SK-N-SH (cell line): ENCODE data around the gene SHCBP1L. TPM values are rescaled to one million over a fixed set of nuclear protein-coding genes. Genes with fewer than 3 reads are reported as not detected.

Source experiments
- CTCF ChIA-PET: fragments of 300-600, 350-600 bp; formaldehyde crosslinking; extraction: SDS; loops from one replicate; lab custom pipeline; 2021; lab: Yijun Ruan, JAX
- POLR2A ChIA-PET: fragments of 350-600 bp; sonication (Branson Sonifier 250); formaldehyde crosslinking; extraction: SDS; loops from one replicate; lab custom pipeline; 2020; ENCODE audit warnings: antibody characterized with exemption, inconsistent platforms; lab: Yijun Ruan, JAX
- DNase-seq: peaks from one replicate; pipeline ENCODE4 v3.0.0; 2012
- H2AFZ ChIP-seq: fragments of 200-600 bp; sonication (generic); 2 replicates; pipeline ENCODE4 v1.8.1; 2016; ENCODE audit warnings: antibody characterized with exemption, mild to moderate bottlenecking, low read depth
- H3F3A ChIP-seq: fragments of 200-600 bp; sonication (generic); replicated peaks from 2 replicates; pipeline ENCODE3; 2016; ENCODE audit warnings: antibody characterized with exemption, mild to moderate bottlenecking; ENCODE audit not compliant: insufficient read depth
- H3K27ac ChIP-seq, 2 experiments: fragments of 200-500 bp in 1 of 2; fragments of 200-600 bp in 1 of 2; sonication (Bioruptor generic) in 1 of 2; sonication (generic), shearing (Covaris generic) in 1 of 2; 2 replicates each; pipeline versions ENCODE4 v1.5.1 to v1.6.1; 2014 to 2016; ENCODE audit warnings: low read depth in 2 of 2, inconsistent platforms in 1 of 2, low read length in 1 of 2, mild to moderate bottlenecking in 1 of 2, mixed read lengths in 1 of 2
- H3K27me3 ChIP-seq: fragments of 200-600 bp; sonication (generic), shearing (Covaris generic); 2 replicates; pipeline ENCODE4 v1.6.1; 2016; ENCODE audit warnings: mixed run types; ENCODE audit not compliant: insufficient read depth
- H3K36me3 ChIP-seq, 2 experiments: fragments of 200-500 bp in 1 of 2; fragments of 200-600 bp in 1 of 2; sonication (Bioruptor generic) in 1 of 2; sonication (generic) in 1 of 2; replicated peaks in 1 of 2; 2 replicates each; pipeline versions ENCODE3 to v1.5.1; 2014 to 2016; ENCODE audit warnings: low read length in 1 of 2, mild to moderate bottlenecking in 1 of 2; ENCODE audit not compliant: insufficient read depth in 2 of 2, control insufficient read depth in 1 of 2
- H3K4me1 ChIP-seq, 2 experiments: fragments of 200-500 bp in 1 of 2; fragments of 200-600 bp in 1 of 2; sonication (Bioruptor generic) in 1 of 2; sonication (generic), shearing (Covaris generic) in 1 of 2; 2 replicates each; pipeline versions ENCODE4 v1.5.1 to v1.6.1; 2014 to 2016; ENCODE audit warnings: low read depth in 1 of 2, low read length in 1 of 2, mixed run types in 1 of 2; ENCODE audit not compliant: insufficient read depth in 2 of 2, control insufficient read depth in 1 of 2
- H3K4me2 ChIP-seq: fragments of 200-600 bp; sonication (generic), shearing (Covaris generic); 2 replicates; pipeline ENCODE4 v1.6.1; 2017; ENCODE audit warnings: mixed run types
- H3K4me3 ChIP-seq, 2 experiments: fragments of 200-500 bp in 1 of 2; fragments of 200-600 bp in 1 of 2; sonication (Bioruptor generic) in 1 of 2; sonication (generic), shearing (Covaris generic) in 1 of 2; 2 replicates each; pipeline versions ENCODE4 v1.5.1 to v1.8.1; 2014 to 2016; ENCODE audit warnings: low read depth in 2 of 2, inconsistent platforms in 1 of 2, low read length in 1 of 2, mild to moderate bottlenecking in 1 of 2, mixed read lengths in 1 of 2, moderate library complexity in 1 of 2
- H3K79me2 ChIP-seq: fragments of 200-600 bp; sonication (generic); 2 replicates; pipeline ENCODE4 v1.8.1; 2017; ENCODE audit warnings: mild to moderate bottlenecking; ENCODE audit not compliant: insufficient read depth
- H3K9ac ChIP-seq: fragments of 200-600 bp; sonication (generic); 2 replicates; pipeline ENCODE4 v1.6.1; 2017; ENCODE audit warnings: mixed run types
- H3K9me2 ChIP-seq: fragments of 200-600 bp; sonication (generic); 2 replicates; pipeline ENCODE4 v1.6.1; 2017; ENCODE audit warnings: mixed run types
- H3K9me3 ChIP-seq: fragments of 200-600 bp; sonication (generic); 2 replicates; pipeline ENCODE4 v1.6.1; 2017; ENCODE audit warnings: mixed run types, mild to moderate bottlenecking, moderate library complexity
- H4K20me1 ChIP-seq: fragments of 200-600 bp; sonication (generic); 2 replicates; pipeline ENCODE4 v1.6.1; 2017; ENCODE audit warnings: mild to moderate bottlenecking, mixed run types; ENCODE audit not compliant: insufficient read depth
- FOXJ3 ChIP-seq: sonication (generic); formaldehyde crosslinking; IDR thresholded peaks from 2 replicates; pipeline ENCODE4 v1.5.1; 2020; ENCODE audit warnings: mild to moderate bottlenecking, missing genetic modification reagents
- JUND ChIP-seq: IDR thresholded peaks from 2 replicates; pipeline ENCODE4 v1.4.0; 2012
- MXI1 ChIP-seq: IDR thresholded peaks from 2 replicates; pipeline ENCODE4 v1.6.1; 2012; ENCODE audit warnings: mild to moderate bottlenecking, low read depth, low read length, improper control_type of control experiment
- NFIC ChIP-seq: IDR thresholded peaks from 2 replicates; pipeline ENCODE4 v1.4.0; 2012; ENCODE audit warnings: borderline replicate concordance
- NRF1 ChIP-seq: IDR thresholded peaks from 2 replicates; pipeline ENCODE4 v1.6.1; 2012; ENCODE audit warnings: low read depth, mild to moderate bottlenecking, low read length
- POLR2AphosphoS5 ChIP-seq: IDR thresholded peaks from 2 replicates; pipeline ENCODE4 v1.6.1; 2012; ENCODE audit warnings: low read depth, low read length
- RCOR1 ChIP-seq: fragments of 150-350 bp; IDR thresholded peaks from 2 replicates; pipeline ENCODE4 v1.6.1; 2017; ENCODE audit warnings: antibody characterized with exemption, low read length
- RFX5 ChIP-seq: IDR thresholded peaks from 2 replicates; pipeline ENCODE4 v1.6.1; 2012; ENCODE audit warnings: mild to moderate bottlenecking, improper control_type of control experiment, low read length
- RXRA ChIP-seq: IDR thresholded peaks from 2 replicates; pipeline ENCODE4 v1.4.0; 2012; ENCODE audit warnings: low read depth, mild to moderate bottlenecking, borderline replicate concordance
- SMC3 ChIP-seq: IDR thresholded peaks from 2 replicates; pipeline ENCODE4 v1.6.1; 2012; ENCODE audit warnings: low read depth, low read length, improper control_type of control experiment
- TCF12 ChIP-seq: IDR thresholded peaks from 2 replicates; pipeline ENCODE4 v1.4.0; 2012
- TEAD4 ChIP-seq: IDR thresholded peaks from 2 replicates; pipeline ENCODE4 v1.4.0; 2012; ENCODE audit warnings: mild to moderate bottlenecking, borderline replicate concordance; ENCODE audit not compliant: insufficient read depth
- WGBS: methylation state at CpG from one replicate; pipeline ENCODE4 v1.1.6; 2017; ENCODE audit warnings: low lambda C conversion rate; 5-methylcytosine and 5-hydroxymethylcytosine counted together
- polyA plus RNA-seq, 3 experiments: library from polyadenylated mRNA; depleted of rRNA; stranded (reverse); fragments of >200 nt; gene quantifications; 2 replicates each; pipeline ENCODE4 v1.2.3, GENCODE V29; 2012
- TF ChIP-seq, protein P1 (sequence below): fragments of 150-350 bp; IDR thresholded peaks from 2 replicates; pipeline ENCODE4 v1.6.1; 2017; ENCODE audit warnings: antibody characterized with exemption, low read length, low read depth, borderline replicate concordance
- TF ChIP-seq, protein P2 (sequence below): IDR thresholded peaks from 2 replicates; pipeline ENCODE4 v1.6.1; 2012; ENCODE audit warnings: mild to moderate bottlenecking, low read depth, low read length, moderate library complexity
- TF ChIP-seq, protein P3 (sequence below): fragments of 200-600 bp; sonication (generic); IDR thresholded peaks from 2 replicates; pipeline ENCODE4 v1.6.1; 2017; ENCODE audit warnings: antibody characterized with exemption, mild to moderate bottlenecking, moderate library complexity

The SHCBP1L gene
- polyA plus RNA-seq, 1 of the 3 experiments (the other 2 are of a cell fraction) = not detected

DNA sequence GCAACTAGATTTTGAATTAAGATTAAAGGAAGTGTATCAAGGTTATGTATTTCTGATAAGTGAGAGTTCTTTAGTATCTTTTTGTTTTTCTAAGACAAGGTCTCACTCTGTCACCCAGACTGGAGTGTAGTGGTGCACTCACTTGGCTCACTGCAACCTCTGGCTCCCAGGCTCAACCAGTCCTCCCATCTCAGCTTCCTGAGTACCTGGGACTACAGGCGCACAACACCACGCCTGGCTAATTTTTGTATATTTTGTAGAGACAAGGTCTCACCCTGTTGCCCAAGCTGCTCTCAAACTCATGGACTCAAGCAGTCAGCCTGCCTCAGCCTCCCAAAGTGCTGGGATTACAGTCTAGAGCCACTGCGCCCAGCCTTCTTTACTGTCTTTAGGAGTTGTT is 80.1 kb downstream of the SHCBP1L start:
- CTCF ChIA-PET = no interaction called here
- Histone ChIP-seq H2AFZ (no peak overlapping the region), H4K20me1 (no peaks in the 10 kb centered on the region), H3K27ac (no peak overlapping the region), H3K4me3 (no peak overlapping the region), H3K9ac (no peak overlapping the region), H3K9me2 (no peaks in the 10 kb centered on the region), H3K9me3 (no peaks in the 10 kb centered on the region), H3K79me2 (peaks cover 50% of the 10 kb centered on the region)
- 97% methylated on average over 3 of the region's 3 CpGs for WGBS
- TF ChIP-seq NFIC = no peak
- no peak for TF ChIP-seq RXRA
- TF ChIP-seq, protein P1, sequence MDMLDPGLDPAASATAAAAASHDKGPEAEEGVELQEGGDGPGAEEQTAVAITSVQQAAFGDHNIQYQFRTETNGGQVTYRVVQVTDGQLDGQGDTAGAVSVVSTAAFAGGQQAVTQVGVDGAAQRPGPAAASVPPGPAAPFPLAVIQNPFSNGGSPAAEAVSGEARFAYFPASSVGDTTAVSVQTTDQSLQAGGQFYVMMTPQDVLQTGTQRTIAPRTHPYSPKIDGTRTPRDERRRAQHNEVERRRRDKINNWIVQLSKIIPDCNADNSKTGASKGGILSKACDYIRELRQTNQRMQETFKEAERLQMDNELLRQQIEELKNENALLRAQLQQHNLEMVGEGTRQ = no peak
- TF ChIP-seq NRF1 = no peak
- TF ChIP-seq POLR2AphosphoS5 = no peak
- TF ChIP-seq, protein P2, sequence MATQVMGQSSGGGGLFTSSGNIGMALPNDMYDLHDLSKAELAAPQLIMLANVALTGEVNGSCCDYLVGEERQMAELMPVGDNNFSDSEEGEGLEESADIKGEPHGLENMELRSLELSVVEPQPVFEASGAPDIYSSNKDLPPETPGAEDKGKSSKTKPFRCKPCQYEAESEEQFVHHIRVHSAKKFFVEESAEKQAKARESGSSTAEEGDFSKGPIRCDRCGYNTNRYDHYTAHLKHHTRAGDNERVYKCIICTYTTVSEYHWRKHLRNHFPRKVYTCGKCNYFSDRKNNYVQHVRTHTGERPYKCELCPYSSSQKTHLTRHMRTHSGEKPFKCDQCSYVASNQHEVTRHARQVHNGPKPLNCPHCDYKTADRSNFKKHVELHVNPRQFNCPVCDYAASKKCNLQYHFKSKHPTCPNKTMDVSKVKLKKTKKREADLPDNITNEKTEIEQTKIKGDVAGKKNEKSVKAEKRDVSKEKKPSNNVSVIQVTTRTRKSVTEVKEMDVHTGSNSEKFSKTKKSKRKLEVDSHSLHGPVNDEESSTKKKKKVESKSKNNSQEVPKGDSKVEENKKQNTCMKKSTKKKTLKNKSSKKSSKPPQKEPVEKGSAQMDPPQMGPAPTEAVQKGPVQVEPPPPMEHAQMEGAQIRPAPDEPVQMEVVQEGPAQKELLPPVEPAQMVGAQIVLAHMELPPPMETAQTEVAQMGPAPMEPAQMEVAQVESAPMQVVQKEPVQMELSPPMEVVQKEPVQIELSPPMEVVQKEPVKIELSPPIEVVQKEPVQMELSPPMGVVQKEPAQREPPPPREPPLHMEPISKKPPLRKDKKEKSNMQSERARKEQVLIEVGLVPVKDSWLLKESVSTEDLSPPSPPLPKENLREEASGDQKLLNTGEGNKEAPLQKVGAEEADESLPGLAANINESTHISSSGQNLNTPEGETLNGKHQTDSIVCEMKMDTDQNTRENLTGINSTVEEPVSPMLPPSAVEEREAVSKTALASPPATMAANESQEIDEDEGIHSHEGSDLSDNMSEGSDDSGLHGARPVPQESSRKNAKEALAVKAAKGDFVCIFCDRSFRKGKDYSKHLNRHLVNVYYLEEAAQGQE = no peak
- no peak for TF ChIP-seq RFX5
- no peak for TF ChIP-seq TCF12
- TF ChIP-seq, all 33 proteins: peak for 0
- Histone ChIP-seq H3K4me2 (no peak overlapping the region), H3K36me3 (peaks cover 100% of the 10 kb centered on the region in 2 experiments), H3K27me3 (no peaks in the 10 kb centered on the region), H3F3A (peaks cover 20% of the 10 kb centered on the region), H3K4me1 (no peaks in the 10 kb centered on the region)
- POLR2A ChIA-PET = no interaction called here
- DNase-seq = no peak

DNA sequence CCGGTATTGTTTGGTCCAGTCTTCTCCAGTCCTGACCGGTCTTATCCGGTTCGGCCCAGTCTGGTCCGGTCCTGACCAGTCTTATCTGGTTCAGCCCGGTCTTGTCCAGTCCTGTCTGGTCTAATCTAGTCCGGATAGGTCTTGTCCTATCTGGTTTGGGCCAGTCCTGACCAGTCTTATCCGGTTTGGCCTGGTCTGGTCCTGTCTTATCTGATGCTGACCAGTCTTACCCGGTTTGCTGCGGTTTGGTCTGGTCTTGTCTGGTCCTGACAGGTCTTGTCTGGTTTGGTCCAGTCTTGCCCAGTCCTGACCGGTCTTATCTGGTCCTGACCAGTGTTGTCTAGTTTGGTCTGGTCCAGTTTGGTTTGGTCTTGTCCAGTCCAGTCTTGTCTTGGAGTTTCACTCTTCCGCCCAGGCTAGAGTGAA is 83.7 kb downstream of the SHCBP1L start:
- H3K27ac ChIP-seq = peak overlapping the region; percentile 8 to 23; a peak in 2 of 4 replicates
- POLR2A ChIA-PET = no interaction called here
- no peak for TF ChIP-seq JUND
- no peak for TF ChIP-seq NFIC
- TF ChIP-seq, protein P3, sequence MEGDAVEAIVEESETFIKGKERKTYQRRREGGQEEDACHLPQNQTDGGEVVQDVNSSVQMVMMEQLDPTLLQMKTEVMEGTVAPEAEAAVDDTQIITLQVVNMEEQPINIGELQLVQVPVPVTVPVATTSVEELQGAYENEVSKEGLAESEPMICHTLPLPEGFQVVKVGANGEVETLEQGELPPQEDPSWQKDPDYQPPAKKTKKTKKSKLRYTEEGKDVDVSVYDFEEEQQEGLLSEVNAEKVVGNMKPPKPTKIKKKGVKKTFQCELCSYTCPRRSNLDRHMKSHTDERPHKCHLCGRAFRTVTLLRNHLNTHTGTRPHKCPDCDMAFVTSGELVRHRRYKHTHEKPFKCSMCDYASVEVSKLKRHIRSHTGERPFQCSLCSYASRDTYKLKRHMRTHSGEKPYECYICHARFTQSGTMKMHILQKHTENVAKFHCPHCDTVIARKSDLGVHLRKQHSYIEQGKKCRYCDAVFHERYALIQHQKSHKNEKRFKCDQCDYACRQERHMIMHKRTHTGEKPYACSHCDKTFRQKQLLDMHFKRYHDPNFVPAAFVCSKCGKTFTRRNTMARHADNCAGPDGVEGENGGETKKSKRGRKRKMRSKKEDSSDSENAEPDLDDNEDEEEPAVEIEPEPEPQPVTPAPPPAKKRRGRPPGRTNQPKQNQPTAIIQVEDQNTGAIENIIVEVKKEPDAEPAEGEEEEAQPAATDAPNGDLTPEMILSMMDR = no peak
- no peak for TF ChIP-seq SMC3
- TF ChIP-seq FOXJ3 = no peak
- TF ChIP-seq MXI1 = no peak
- TF ChIP-seq POLR2AphosphoS5 = no peak
- TF ChIP-seq TCF12 = no peak
- TF ChIP-seq TEAD4 = no peak
- no peak for TF ChIP-seq RCOR1
- H3K36me3 ChIP-seq = peaks cover 99 to 100% of the 10 kb centered on the region in 2 experiments
- no peak for DNase-seq
- 97% methylated on average over 10 of the region's 12 CpGs for WGBS
- peaks cover 57% of the 10 kb centered on the region; the same call in 1 of the 2 replicates for H3K79me2 ChIP-seq
- H3K9ac ChIP-seq = no peak overlapping the region
- H3F3A ChIP-seq = peaks cover 10% of the 10 kb centered on the region
- no peaks in the 10 kb centered on the region for H3K27me3 ChIP-seq
- CTCF ChIA-PET = no interaction called here
- no peaks in the 10 kb centered on the region for H3K9me3 ChIP-seq
- H3K4me1 ChIP-seq = no peaks in the 10 kb centered on the region
- no peak overlapping the region for H3K4me3 ChIP-seq
- H4K20me1 ChIP-seq = no peaks in the 10 kb centered on the region
- H2AFZ ChIP-seq = no peak overlapping the region
- no peaks in the 10 kb centered on the region for H3K9me2 ChIP-seq
- H3K4me2 ChIP-seq = no peak overlapping the region
